HL-60 (cell line): ENCODE results near the gene MYOC.

ENCODE experiments used
- CTCF ChIP-seq: IDR thresholded peaks from one replicate; pipeline ENCODE4 v1.5.1; 2011; ENCODE audit warnings: low read length, control low read depth, inconsistent platforms; ENCODE audit not compliant: insufficient read depth
- POLR2AphosphoS5 ChIP-seq: IDR thresholded peaks from 2 replicates; pipeline ENCODE4 v1.6.1; 2012; ENCODE audit warnings: low read depth
- TF ChIP-seq, protein P1 (sequence below): IDR thresholded peaks from 2 replicates; pipeline ENCODE4 v1.6.1; 2012; ENCODE audit warnings: low read depth; ENCODE audit not compliant: insufficient replicate concordance

DNA sequence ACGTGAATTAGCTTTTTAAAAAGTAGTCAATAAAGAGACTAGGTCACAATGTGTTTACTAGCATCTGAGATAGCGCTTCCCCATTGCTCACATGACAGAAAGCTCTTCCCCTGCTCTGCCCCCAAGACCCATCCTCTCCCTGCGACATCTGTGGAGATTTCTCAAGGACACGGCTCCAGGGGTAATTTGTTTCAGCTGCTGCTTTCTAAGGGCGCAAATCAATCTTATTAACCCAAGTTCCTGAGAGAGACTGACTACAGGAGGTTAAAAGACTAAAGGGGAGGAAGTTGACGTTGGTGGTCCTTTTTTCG is 30.4 kb downstream of the MYOC start, which contains the start of gene MYOCOS:
- TF ChIP-seq CTCF (no peak), POLR2AphosphoS5 (no peak)
- TF ChIP-seq, protein P1, sequence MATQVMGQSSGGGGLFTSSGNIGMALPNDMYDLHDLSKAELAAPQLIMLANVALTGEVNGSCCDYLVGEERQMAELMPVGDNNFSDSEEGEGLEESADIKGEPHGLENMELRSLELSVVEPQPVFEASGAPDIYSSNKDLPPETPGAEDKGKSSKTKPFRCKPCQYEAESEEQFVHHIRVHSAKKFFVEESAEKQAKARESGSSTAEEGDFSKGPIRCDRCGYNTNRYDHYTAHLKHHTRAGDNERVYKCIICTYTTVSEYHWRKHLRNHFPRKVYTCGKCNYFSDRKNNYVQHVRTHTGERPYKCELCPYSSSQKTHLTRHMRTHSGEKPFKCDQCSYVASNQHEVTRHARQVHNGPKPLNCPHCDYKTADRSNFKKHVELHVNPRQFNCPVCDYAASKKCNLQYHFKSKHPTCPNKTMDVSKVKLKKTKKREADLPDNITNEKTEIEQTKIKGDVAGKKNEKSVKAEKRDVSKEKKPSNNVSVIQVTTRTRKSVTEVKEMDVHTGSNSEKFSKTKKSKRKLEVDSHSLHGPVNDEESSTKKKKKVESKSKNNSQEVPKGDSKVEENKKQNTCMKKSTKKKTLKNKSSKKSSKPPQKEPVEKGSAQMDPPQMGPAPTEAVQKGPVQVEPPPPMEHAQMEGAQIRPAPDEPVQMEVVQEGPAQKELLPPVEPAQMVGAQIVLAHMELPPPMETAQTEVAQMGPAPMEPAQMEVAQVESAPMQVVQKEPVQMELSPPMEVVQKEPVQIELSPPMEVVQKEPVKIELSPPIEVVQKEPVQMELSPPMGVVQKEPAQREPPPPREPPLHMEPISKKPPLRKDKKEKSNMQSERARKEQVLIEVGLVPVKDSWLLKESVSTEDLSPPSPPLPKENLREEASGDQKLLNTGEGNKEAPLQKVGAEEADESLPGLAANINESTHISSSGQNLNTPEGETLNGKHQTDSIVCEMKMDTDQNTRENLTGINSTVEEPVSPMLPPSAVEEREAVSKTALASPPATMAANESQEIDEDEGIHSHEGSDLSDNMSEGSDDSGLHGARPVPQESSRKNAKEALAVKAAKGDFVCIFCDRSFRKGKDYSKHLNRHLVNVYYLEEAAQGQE, result no peak
